IMR-90 (cell line): ENCODE results near the gene S100A2. TPM values are rescaled to one million over a fixed set of nuclear protein-coding genes. Genes with fewer than 3 reads are reported as not detected.
A peak's percentile ranks its signal among the peaks of the same experiment; 100 is the strongest.

Source experiments
- ATAC-seq: fragments of 200-7000 bp; cut with Tn5 transposase; 2 replicates; pipeline ENCODE4 v1.9.1; 2020; ENCODE audit warnings: low read depth, mild to moderate bottlenecking, moderate library complexity
- BruUV-seq: library from RNA; stranded (reverse); fragments of 400-500 nt; replicated peaks from 2 replicates; lab custom pipeline; 2021; lab: Mats Ljungman, UMichigan
- CTCF ChIA-PET: fragments of 300-600 bp; formaldehyde crosslinking; extraction: SDS; loops from one replicate; lab custom pipeline; 2021; ENCODE audit warnings: antibody characterized with exemption; lab: Yijun Ruan, JAX
- POLR2A ChIA-PET: fragments of 300-600 bp; sonication (Branson Sonifier 250); formaldehyde crosslinking; loops from one replicate; lab custom pipeline; 2022; ENCODE audit warnings: antibody characterized with exemption; ENCODE audit not compliant: unreplicated experiment; lab: Charles Lee
- DNase-seq: peaks from one replicate; pipeline ENCODE4 v3.0.0; 2013
- H2AFZ ChIP-seq: replicated peaks from 2 replicates; pipeline ENCODE3; 2013; ENCODE audit warnings: low read length, mild to moderate bottlenecking; ENCODE audit not compliant: poor library complexity
- H2AK5ac ChIP-seq: 2 replicates; pipeline ENCODE4 v1.6.1; 2013; ENCODE audit warnings: low read depth, low read length, inconsistent platforms
- H2AK9ac ChIP-seq: replicated peaks from 2 replicates; pipeline ENCODE3; 2013; ENCODE audit warnings: mild to moderate bottlenecking, low read depth, low read length, moderate library complexity; ENCODE audit not compliant: poor library complexity
- H2BK120ac ChIP-seq: 2 replicates; pipeline ENCODE4 v1.6.1; 2013; ENCODE audit warnings: low read depth, low read length, inconsistent platforms
- H2BK15ac ChIP-seq: 3 replicates; pipeline ENCODE4 v1.6.1; 2013; ENCODE audit warnings: low read depth, low read length, inconsistent platforms
- H2BK20ac ChIP-seq: 2 replicates; pipeline ENCODE4 v1.6.1; 2013; ENCODE audit warnings: low read depth, mild to moderate bottlenecking, inconsistent platforms, low read length, moderate library complexity
- H2BK5ac ChIP-seq: 2 replicates; pipeline ENCODE4 v1.6.1; 2013; ENCODE audit warnings: mild to moderate bottlenecking, low read depth, low read length, inconsistent platforms; ENCODE audit not compliant: poor library complexity, severe bottlenecking
- H3K14ac ChIP-seq: replicated peaks from 2 replicates; pipeline ENCODE4 v1.6.1; 2013; ENCODE audit warnings: low read depth, low read length, inconsistent platforms
- H3K18ac ChIP-seq: 2 replicates; pipeline ENCODE4 v1.6.1; 2013; ENCODE audit warnings: low read depth, low read length, control low read depth
- H3K23ac ChIP-seq: 2 replicates; pipeline ENCODE4 v1.6.1; 2013; ENCODE audit warnings: low read depth, low read length, inconsistent platforms
- H3K27ac ChIP-seq: 2 replicates; pipeline ENCODE4 v1.5.1; 2013; ENCODE audit warnings: mild to moderate bottlenecking, control low read depth, low read length; ENCODE audit not compliant: insufficient read depth
- H3K27me3 ChIP-seq: 2 replicates; pipeline ENCODE4 v1.6.1; 2013; ENCODE audit warnings: low read length; ENCODE audit not compliant: control insufficient read depth, insufficient read depth
- H3K36me3 ChIP-seq: 2 replicates; pipeline ENCODE4 v1.6.1; 2013; ENCODE audit warnings: low read length, mixed read lengths; ENCODE audit not compliant: control insufficient read depth, insufficient read depth
- H3K4ac ChIP-seq: 2 replicates; pipeline ENCODE4 v1.6.1; 2013; ENCODE audit warnings: low read depth, low read length, inconsistent platforms
- H3K4me1 ChIP-seq: 2 replicates; pipeline ENCODE4 v1.6.1; 2013; ENCODE audit warnings: low read length, mixed read lengths; ENCODE audit not compliant: control insufficient read depth, insufficient read depth
- H3K4me2 ChIP-seq: 2 replicates; pipeline ENCODE4 v1.6.1; 2013; ENCODE audit warnings: low read depth, mild to moderate bottlenecking, control low read depth, low read length, moderate library complexity
- H3K4me3 ChIP-seq: 2 replicates; pipeline ENCODE4 v1.5.1; 2013; ENCODE audit warnings: low read depth, mild to moderate bottlenecking, control low read depth, low read length, moderate library complexity; ENCODE audit not compliant: insufficient read depth
- H3K56ac ChIP-seq: 2 replicates; pipeline ENCODE4 v1.6.1; 2013; ENCODE audit warnings: low read length, inconsistent platforms; ENCODE audit not compliant: insufficient read depth; ENCODE audit errors: extremely low read depth
- H3K79me1 ChIP-seq, 2 experiments: 2 replicates each; pipeline ENCODE4 v1.6.1; 2013; ENCODE audit warnings: low read length in 2 of 2, inconsistent platforms in 1 of 2, low read depth in 1 of 2
- H3K9ac ChIP-seq: 2 replicates; pipeline ENCODE4 v1.6.1; 2013; ENCODE audit warnings: low read depth, low read length, control low read depth
- H3K9me1 ChIP-seq: 2 replicates; pipeline ENCODE4 v1.6.1; 2013; ENCODE audit warnings: low read length, inconsistent platforms; ENCODE audit not compliant: insufficient read depth
- H3K9me3 ChIP-seq: 2 replicates; pipeline ENCODE4 v1.6.1; 2013; ENCODE audit warnings: low read length; ENCODE audit not compliant: control insufficient read depth, insufficient read depth
- H4K20me1 ChIP-seq: 2 replicates; pipeline ENCODE4 v1.6.1; 2013; ENCODE audit warnings: low read length, inconsistent platforms; ENCODE audit not compliant: insufficient read depth
- H4K5ac ChIP-seq: 2 replicates; pipeline ENCODE4 v1.6.1; 2013; ENCODE audit warnings: mild to moderate bottlenecking, low read depth, low read length, control low read depth
- H4K8ac ChIP-seq, 2 experiments: 2 replicates each; pipeline ENCODE4 v1.6.1; 2013; ENCODE audit warnings: low read depth in 2 of 2, low read length in 2 of 2, control low read depth in 1 of 2, inconsistent platforms in 1 of 2
- H4K91ac ChIP-seq: 2 replicates; pipeline ENCODE4 v1.6.1; 2013; ENCODE audit warnings: low read depth, low read length, inconsistent platforms; ENCODE audit not compliant: insufficient read depth
- CTCF ChIP-seq: conservative IDR thresholded peaks from 2 replicates; pipeline ENCODE4 v1.5.1; 2012; ENCODE audit warnings: mild to moderate bottlenecking, low read depth, low read length, improper control_type of control experiment
- ELK1 ChIP-seq: fragments of 150-350 bp; IDR thresholded peaks from 2 replicates; pipeline ENCODE4 v1.6.1; 2016; ENCODE audit warnings: low read depth, mild to moderate bottlenecking, low read length, moderate library complexity, borderline replicate concordance
- MAFK ChIP-seq: IDR thresholded peaks from 2 replicates; pipeline ENCODE4 v1.6.1; 2012; ENCODE audit warnings: low read depth, low read length, improper control_type of control experiment
- MXI1 ChIP-seq: IDR thresholded peaks from 2 replicates; pipeline ENCODE4 v1.6.1; 2012; ENCODE audit warnings: low read depth, mild to moderate bottlenecking, low read length, moderate library complexity, borderline replicate concordance
- RAD21 ChIP-seq: IDR thresholded peaks from 2 replicates; pipeline ENCODE4 v1.6.1; 2012; ENCODE audit warnings: low read length, improper control_type of control experiment
- SMC3 ChIP-seq: fragments of 150-350 bp; IDR thresholded peaks from 2 replicates; pipeline ENCODE4 v1.6.1; 2016; ENCODE audit warnings: low read depth, mild to moderate bottlenecking, antibody characterized with exemption, low read length, moderate library complexity
- WGBS, 2 experiments: methylation state at CpG; one replicate each; pipeline versions ENCODE4 v1.1.5 to v1.1.7; 2013; ENCODE audit warnings: missing lambda C conversion rate in 2 of 2; ENCODE audit not compliant: insufficient read length in 1 of 2; ENCODE audit errors: extremely low coverage in 2 of 2; 5-methylcytosine and 5-hydroxymethylcytosine counted together
- dilution Hi-C: fragments of 300-500 bp; cut with HindIII; formaldehyde crosslinking; loops from one replicate; pipeline ENCODE4 v1.14.3; 2018; ENCODE audit warnings: low sequenced_read_pairs; ENCODE audit not compliant: unreplicated experiment
- in situ Hi-C: fragments of 300-500 bp; cut with MboI; formaldehyde crosslinking; loops from 3 replicates; pipeline ENCODE4 v1.14.3; 2019; ENCODE audit warnings: low sequenced_read_pairs, inconsistent platforms, mixed read lengths
- intact Hi-C: fragments of 100-400 bp; cut with micrococcal nuclease; formaldehyde crosslinking; loops from 2 replicates; pipeline ENCODE4 v1.10.0; 2022
- polyA plus RNA-seq, 3 experiments: library from polyadenylated mRNA; depleted of rRNA; stranded (reverse); fragments of >200 nt; gene quantifications; 2 replicates each; pipeline ENCODE4 v1.2.3, GENCODE V29; 2012; ENCODE audit warnings: low replicate concordance in 1 of 3
- total RNA-seq: library from RNA; depleted of rRNA; stranded (reverse); fragments of >200 nt; gene quantifications from 2 replicates; pipeline ENCODE4 v1.2.3, GENCODE V29; 2012

S100A2 gene
- total and polyA plus RNA-seq, 2 of the 4 experiments (the other 2 are of a cell fraction) = 3.6 to 7.9 TPM

DNA sequence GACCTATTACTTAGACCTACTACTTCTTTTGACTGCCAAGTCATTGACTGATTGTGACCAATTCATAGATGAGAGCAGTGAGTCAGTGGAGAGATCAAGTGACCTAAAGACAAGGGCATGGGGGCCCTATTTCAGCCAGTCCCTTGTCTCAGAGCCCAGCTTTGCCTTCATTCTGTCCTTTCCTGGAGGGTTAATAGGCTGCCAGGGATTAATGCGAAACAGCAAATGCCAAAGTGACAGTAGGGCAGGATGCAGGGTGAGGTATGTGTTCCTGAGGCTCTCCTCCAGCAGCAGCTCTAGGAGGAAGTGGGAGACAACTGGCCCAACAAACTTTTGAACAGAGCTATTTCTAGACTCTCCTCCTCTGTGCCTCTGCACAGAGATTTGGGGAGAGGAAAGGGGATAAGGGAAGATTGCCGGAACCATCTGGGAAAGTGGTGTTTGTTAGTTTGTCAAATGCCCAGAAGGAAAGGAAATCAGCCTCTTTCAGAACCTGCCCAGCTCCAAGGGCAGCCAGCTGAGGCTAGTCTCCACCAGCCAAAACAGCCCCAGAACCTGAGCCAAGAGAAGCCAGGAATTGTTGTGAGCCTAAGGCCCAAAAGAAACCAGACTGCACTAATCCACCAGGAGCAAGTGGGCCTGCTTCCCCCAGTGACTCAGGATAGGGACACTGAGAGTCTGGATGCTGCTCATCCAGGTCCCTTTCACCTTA is 11.7 kb downstream of the S100A2 start:
- Histone ChIP-seq H2AK9ac (peak overlapping the region; percentile 88), H3K36me3 (no peaks in the 10 kb centered on the region), H4K91ac (peak overlapping the region; percentile 53), H3K9ac (peak overlapping the region; percentile 37; the same call in 1 of the 2 replicates), H3K23ac (peak overlapping the region; percentile 79), H3K27ac (peak overlapping the region; percentile 56), H2BK15ac (peak overlapping the region; percentile 94; the same call in 2 of the 3 replicates), H3K9me3 (no peaks in the 10 kb centered on the region), H3K4ac (peak overlapping the region; percentile 67), H3K14ac (peak overlapping the region; percentile 73), H2AK5ac (peak overlapping the region; percentile 89), H4K8ac (peak overlapping the region; percentile 52 to 91), H4K20me1 (no peaks in the 10 kb centered on the region), H3K27me3 (no peaks in the 10 kb centered on the region), H3K9me1 (peaks cover 39% of the 10 kb centered on the region), H2BK20ac (peak overlapping the region; percentile 54), H3K4me3 (no peak overlapping the region), H3K18ac (peak overlapping the region; percentile 25; the same call in 1 of the 2 replicates), H3K56ac (no peak overlapping the region), H3K4me2 (no peak overlapping the region), H3K4me1 (peaks cover 24% of the 10 kb centered on the region), H4K5ac (peak overlapping the region; percentile 53), H2AFZ (peak overlapping the region; percentile 84), H2BK120ac (peak overlapping the region; percentile 84), H2BK5ac (peak overlapping the region; percentile 14), H3K79me1 (peaks cover 0 to 4% of the 10 kb centered on the region in 2 experiments; a peak in 2 of 4 replicates)
- ChIA-PET POLR2A (interaction anchor here (0.9 kb wide), 1 partner anchor 12 kb away, joined by 5 read pairs; no protein-coding TSS in a partner anchor), CTCF (interaction anchor here (1.1 kb wide), 1 partner anchor 9 kb away, joined by 3 read pairs; no protein-coding TSS in a partner anchor)
- peak; percentile 33 for ATAC-seq
- in situ Hi-C loops = no loop called here
- no CpG with 5 or more reads among the region's 2 CpGs for WGBS, 2 experiments
- intact Hi-C loops = no loop called here
- TF ChIP-seq ELK1 (no peak), SMC3 (no peak), CTCF (no peak), RAD21 (no peak), MAFK (no peak), MXI1 (no peak)
- dilution Hi-C loops = no loop called here
- no peak for DNase-seq
- no TSS peak for BruUV-seq
